Endothelial cell of umbilical vein (primary cell): ENCODE data around the gene AKAP11.

Experiments used
- EZH2 ChIP-seq: IDR thresholded peaks from 2 replicates; pipeline ENCODE4 v1.6.1; 2012; ENCODE audit warnings: borderline replicate concordance, low read depth, mild to moderate bottlenecking, moderate library complexity, low read length, inconsistent platforms; ENCODE audit not compliant: severe bottlenecking
- FOS ChIP-seq: IDR thresholded peaks from 2 replicates; pipeline ENCODE4 v1.6.1; 2011; ENCODE audit warnings: mild to moderate bottlenecking, low read length, moderate library complexity, borderline replicate concordance; ENCODE audit not compliant: insufficient read depth
- GATA2 ChIP-seq: IDR thresholded peaks from 2 replicates; pipeline ENCODE4 v1.7.0; 2011; ENCODE audit warnings: low read depth, mild to moderate bottlenecking, moderate library complexity, mixed read lengths, low read length; ENCODE audit not compliant: insufficient read length, insufficient read depth
- JUN ChIP-seq: IDR thresholded peaks from 2 replicates; pipeline ENCODE4 v1.6.1; 2011; ENCODE audit warnings: borderline replicate concordance, low read depth; ENCODE audit not compliant: insufficient read length, insufficient read depth
- MYC ChIP-seq: IDR thresholded peaks from one replicate; pipeline ENCODE4 v1.6.1; 2011; ENCODE audit warnings: mild to moderate bottlenecking, low read depth, low read length
- POLR2A ChIP-seq: IDR thresholded peaks from 2 replicates; pipeline ENCODE4 v1.6.1; 2012; ENCODE audit warnings: low read depth, mild to moderate bottlenecking, control low read depth, low read length
- POLR2AphosphoS5 ChIP-seq: IDR thresholded peaks from 2 replicates; pipeline ENCODE4 v1.6.1; 2012; ENCODE audit warnings: low read depth, mild to moderate bottlenecking, control low read depth, low read length, moderate library complexity; ENCODE audit not compliant: insufficient read depth
- TF ChIP-seq, protein P1 (sequence below), 2 donors: IDR thresholded peaks; 1 replicate in 1 of 2; 2 replicates in 1 of 2; pipeline ENCODE4 v1.5.1; 2011; ENCODE audit warnings: low read length in 2 of 2, mild to moderate bottlenecking in 2 of 2, moderate library complexity in 2 of 2, control low read depth in 1 of 2, inconsistent platforms in 1 of 2, low read depth in 1 of 2; ENCODE audit not compliant: insufficient read depth in 1 of 2; ENCODE audit errors: extremely low read depth in 1 of 2
- TF ChIP-seq, protein P2 (sequence below): IDR thresholded peaks from 2 replicates; pipeline ENCODE4 v1.6.1; 2011; ENCODE audit not compliant: insufficient read depth, insufficient read length

DNA sequence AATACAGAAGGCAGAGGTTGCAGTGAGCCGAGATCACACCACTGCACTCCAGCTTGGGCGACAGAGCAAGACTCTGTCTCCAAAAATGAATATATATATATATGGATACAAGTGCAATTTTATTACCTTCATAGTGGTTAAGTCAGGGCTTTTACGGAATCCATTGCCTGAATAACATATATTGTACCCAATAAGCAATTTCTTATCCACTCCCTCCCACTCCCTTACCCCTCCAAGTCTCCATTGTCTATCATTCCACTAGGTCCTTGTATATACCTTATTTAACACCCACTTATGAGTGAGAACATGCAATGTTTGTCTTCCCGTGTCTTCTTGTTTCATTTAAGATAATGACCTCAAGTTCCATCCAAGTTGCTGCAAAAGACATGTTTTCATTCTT is 48.3 kb upstream of the AKAP11 start:
- TF ChIP-seq, protein P1, sequence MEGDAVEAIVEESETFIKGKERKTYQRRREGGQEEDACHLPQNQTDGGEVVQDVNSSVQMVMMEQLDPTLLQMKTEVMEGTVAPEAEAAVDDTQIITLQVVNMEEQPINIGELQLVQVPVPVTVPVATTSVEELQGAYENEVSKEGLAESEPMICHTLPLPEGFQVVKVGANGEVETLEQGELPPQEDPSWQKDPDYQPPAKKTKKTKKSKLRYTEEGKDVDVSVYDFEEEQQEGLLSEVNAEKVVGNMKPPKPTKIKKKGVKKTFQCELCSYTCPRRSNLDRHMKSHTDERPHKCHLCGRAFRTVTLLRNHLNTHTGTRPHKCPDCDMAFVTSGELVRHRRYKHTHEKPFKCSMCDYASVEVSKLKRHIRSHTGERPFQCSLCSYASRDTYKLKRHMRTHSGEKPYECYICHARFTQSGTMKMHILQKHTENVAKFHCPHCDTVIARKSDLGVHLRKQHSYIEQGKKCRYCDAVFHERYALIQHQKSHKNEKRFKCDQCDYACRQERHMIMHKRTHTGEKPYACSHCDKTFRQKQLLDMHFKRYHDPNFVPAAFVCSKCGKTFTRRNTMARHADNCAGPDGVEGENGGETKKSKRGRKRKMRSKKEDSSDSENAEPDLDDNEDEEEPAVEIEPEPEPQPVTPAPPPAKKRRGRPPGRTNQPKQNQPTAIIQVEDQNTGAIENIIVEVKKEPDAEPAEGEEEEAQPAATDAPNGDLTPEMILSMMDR (IDR thresholded peaks at IDR 0.05; ENCODE audit: extremely low read depth in 1 of 2, insufficient read depth in 1 of 2, low read depth in 1 of 2, low read length in 2 of 2), result no peak
- TF ChIP-seq EZH2 (no peak), POLR2AphosphoS5 (no peak), POLR2A (no peak), FOS (no peak), GATA2 (no peak), JUN (no peak), MYC (no peak)
- TF ChIP-seq, protein P2, sequence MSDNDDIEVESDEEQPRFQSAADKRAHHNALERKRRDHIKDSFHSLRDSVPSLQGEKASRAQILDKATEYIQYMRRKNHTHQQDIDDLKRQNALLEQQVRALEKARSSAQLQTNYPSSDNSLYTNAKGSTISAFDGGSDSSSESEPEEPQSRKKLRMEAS, result no peak
